Renal cortex interstitium (tissue), 15 donors: ENCODE data around the gene SYS1. TPM values are rescaled to one million over a fixed set of nuclear protein-coding genes. Genes with fewer than 3 reads are reported as not detected.

Source experiments
- DNase-seq, 11 donors: peaks; one replicate each; pipeline ENCODE4 v3.0.0-alpha.2; 2013; ENCODE audit warnings: low read depth in 9 of 11, low spot score in 4 of 11; ENCODE audit errors: extremely low read depth in 1 of 11
- long read RNA-seq, 16 experiments: transcript quantifications; one replicate each; lab custom pipeline, GENCODE V29; 2026
- polyA plus RNA-seq, 3 donors: library from polyadenylated mRNA; unstranded; fragments of 120-200 nt; gene quantifications; one replicate each; pipeline ENCODE4 v1.2.1, GENCODE V29; 2013; ENCODE audit not compliant: insufficient read length in 3 of 3

The SYS1 gene
- 10 to 100 TPM; 32.5 to 34.1 (median 33.7) TPM for polyA plus RNA-seq
- long read RNA-seq, donor 1, transcript SYS1-201 (4 exons, 2,862 nt): major isoform, 15 of 21 reads
- long read RNA-seq, donor 1, transcript SYS1-205 (3 exons, 433 nt): minor isoform, 5 of 21 reads
- long read RNA-seq, donor 1, partial matches to known transcripts: 0 of 21 reads
- long read RNA-seq, donor 1, other reads (novel, unspliced or antisense): 0 of 21 reads
- long read RNA-seq, donor 2, transcript SYS1-201 (4 exons, 2,862 nt): major isoform, 12 of 18 reads
- long read RNA-seq, donor 2, partial matches to known transcripts: 0 of 18 reads
- long read RNA-seq, donor 2, other reads (novel, unspliced or antisense): 0 of 18 reads
- long read RNA-seq, donor 3, transcript SYS1-205 (3 exons, 433 nt): minor isoform, 6 of 29 reads
- long read RNA-seq, donor 3, transcript SYS1-201 (4 exons, 2,862 nt): major isoform, 22 of 29 reads
- long read RNA-seq, donor 3, partial matches to known transcripts: 0 of 29 reads
- long read RNA-seq, donor 3, other reads (novel, unspliced or antisense): 0 of 29 reads
- long read RNA-seq, donor 4, transcript SYS1-201 (4 exons, 2,862 nt): major isoform, 16 of 22 reads
- long read RNA-seq, donor 4, transcript SYS1-205 (3 exons, 433 nt): minor isoform, 6 of 22 reads
- long read RNA-seq, donor 4, partial matches to known transcripts: 0 of 22 reads
- long read RNA-seq, donor 4, other reads (novel, unspliced or antisense): 0 of 22 reads
- long read RNA-seq, donor 5, transcript SYS1-205 (3 exons, 433 nt): minor isoform, 8 of 32 reads
- long read RNA-seq, donor 5, transcript SYS1-201 (4 exons, 2,862 nt): major isoform, 23 of 32 reads
- long read RNA-seq, donor 5, partial matches to known transcripts: 0 of 32 reads
- long read RNA-seq, donor 5, other reads (novel, unspliced or antisense): 0 of 32 reads
- long read RNA-seq, donor 6, transcript SYS1-201 (4 exons, 2,862 nt): major isoform, 10 of 15 reads
- long read RNA-seq, donor 6, transcript SYS1-205 (3 exons, 433 nt): minor isoform, 5 of 15 reads
- long read RNA-seq, donor 6, partial matches to known transcripts: 0 of 15 reads
- long read RNA-seq, donor 6, other reads (novel, unspliced or antisense): 0 of 15 reads
- long read RNA-seq, donor 7, transcript SYS1-201 (4 exons, 2,862 nt): major isoform, 21 of 31 reads
- long read RNA-seq, donor 7, transcript SYS1-205 (3 exons, 433 nt): minor isoform, 9 of 31 reads
- long read RNA-seq, donor 7, partial matches to known transcripts: 0 of 31 reads
- long read RNA-seq, donor 7, other reads (novel, unspliced or antisense): 0 of 31 reads
- long read RNA-seq, donor 8, transcript SYS1-205 (3 exons, 433 nt): minor isoform, 12 of 39 reads
- long read RNA-seq, donor 8, transcript SYS1-201 (4 exons, 2,862 nt): major isoform, 26 of 39 reads
- long read RNA-seq, donor 8, partial matches to known transcripts: 0 of 39 reads
- long read RNA-seq, donor 8, other reads (novel, unspliced or antisense): 0 of 39 reads
- long read RNA-seq, donor 9, transcript SYS1-205 (3 exons, 433 nt): minor isoform, 6 of 24 reads
- long read RNA-seq, donor 9, transcript SYS1-201 (4 exons, 2,862 nt): major isoform, 18 of 24 reads
- long read RNA-seq, donor 9, partial matches to known transcripts: 0 of 24 reads
- long read RNA-seq, donor 9, other reads (novel, unspliced or antisense): 0 of 24 reads
- long read RNA-seq, donor 10, transcript SYS1-205 (3 exons, 433 nt): minor isoform, 8 of 40 reads
- long read RNA-seq, donor 10, transcript SYS1-201 (4 exons, 2,862 nt): major isoform, 25 of 40 reads
- long read RNA-seq, donor 10, partial matches to known transcripts: 6 of 40 reads
- long read RNA-seq, donor 10, other reads (novel, unspliced or antisense): 0 of 40 reads
- long read RNA-seq, donor 11, transcript SYS1-201 (4 exons, 2,862 nt): major isoform, 13 of 18 reads
- long read RNA-seq, donor 11, partial matches to known transcripts: 0 of 18 reads
- long read RNA-seq, donor 11, other reads (novel, unspliced or antisense): 0 of 18 reads
- long read RNA-seq, donor 12, transcript SYS1-201 (4 exons, 2,862 nt): major isoform, 10 of 13 reads
- long read RNA-seq, donor 12, partial matches to known transcripts: 0 of 13 reads
- long read RNA-seq, donor 12, other reads (novel, unspliced or antisense): 0 of 13 reads
- long read RNA-seq, donor 13, transcript SYS1-201 (4 exons, 2,862 nt): major isoform, 18 of 69 reads
- long read RNA-seq, donor 13, transcript SYS1-205 (3 exons, 433 nt): minor isoform, 12 of 69 reads
- long read RNA-seq, donor 13, partial matches to known transcripts: 36 of 69 reads
- long read RNA-seq, donor 13, other reads (novel, unspliced or antisense): 0 of 69 reads
- long read RNA-seq, donor 14, transcript SYS1-201 (4 exons, 2,862 nt): major isoform, 20 of 24 reads
- long read RNA-seq, donor 14, partial matches to known transcripts: 0 of 24 reads
- long read RNA-seq, donor 14, other reads (novel, unspliced or antisense): 0 of 24 reads
- long read RNA-seq, donor 15, partial matches to known transcripts: 0 of 3 reads
- long read RNA-seq, donor 15, other reads (novel, unspliced or antisense): 0 of 3 reads
- long read RNA-seq, donor 16, transcript SYS1-201 (4 exons, 2,862 nt): major isoform, 29 of 39 reads
- long read RNA-seq, donor 16, transcript SYS1-205 (3 exons, 433 nt): minor isoform, 8 of 39 reads
- long read RNA-seq, donor 16, partial matches to known transcripts: 0 of 39 reads
- long read RNA-seq, donor 16, other reads (novel, unspliced or antisense): 0 of 39 reads

GRCh38 chr20:45362804-45363610 lies at the start of gene SYS1:
TSS of gene SYS1 (plus strand) at chr20:45363156. CDS start at chr20:45363532, 376 bp downstream.
- DNase-seq: peak; percentile 97 to 99 (median 98)

- no peak for DNase-seq
Observed at GRCh38 chr20:45313943-45314342, 49.0 kb upstream of the SYS1 start.

GRCh38 chr20:45315672-45316071 lies 47.3 kb upstream of the SYS1 start:
- no peak for DNase-seq

- no peak for DNase-seq
Observed at GRCh38 chr20:45316150-45317080, 46.5 kb upstream of the SYS1 start.

GRCh38 chr20:45317826-45318225 lies 45.1 kb upstream of the SYS1 start:
- DNase-seq: no peak

GRCh38 chr20:45318386-45318939 lies 44.5 kb upstream of the SYS1 start:
- no peak for DNase-seq

GRCh38 chr20:45318948-45319347 lies 44.0 kb upstream of the SYS1 start:
- no peak for DNase-seq

GRCh38 chr20:45320948-45321595 lies 41.9 kb upstream of the SYS1 start:
- DNase-seq: no peak

GRCh38 chr20:45322952-45323383 lies 40.0 kb upstream of the SYS1 start:
- DNase-seq: no peak

GRCh38 chr20:45323731-45324130 lies 39.2 kb upstream of the SYS1 start:
- DNase-seq: no peak

- no peak for DNase-seq
Observed at GRCh38 chr20:45325371-45325770, 37.6 kb upstream of the SYS1 start.

GRCh38 chr20:45328451-45328850 lies 34.5 kb upstream of the SYS1 start:
- no peak for DNase-seq

GRCh38 chr20:45329497-45330319 lies 33.2 kb upstream of the SYS1 start:
- no peak for DNase-seq
